Raji (cell line): Measurements from ENCODE around the gene CDH23.

ENCODE experiments used
- POLR2A ChIP-seq: IDR thresholded peaks from 2 replicates; pipeline ENCODE4 v1.6.1; 2011; ENCODE audit warnings: low read depth, low read length, control low read depth; ENCODE audit not compliant: insufficient read depth

The CDH23 gene

GRCh38 chr10:71849461-71849908 lies 452.8 kb downstream of the CDH23 start:
- no peak for TF ChIP-seq POLR2A

DNA sequence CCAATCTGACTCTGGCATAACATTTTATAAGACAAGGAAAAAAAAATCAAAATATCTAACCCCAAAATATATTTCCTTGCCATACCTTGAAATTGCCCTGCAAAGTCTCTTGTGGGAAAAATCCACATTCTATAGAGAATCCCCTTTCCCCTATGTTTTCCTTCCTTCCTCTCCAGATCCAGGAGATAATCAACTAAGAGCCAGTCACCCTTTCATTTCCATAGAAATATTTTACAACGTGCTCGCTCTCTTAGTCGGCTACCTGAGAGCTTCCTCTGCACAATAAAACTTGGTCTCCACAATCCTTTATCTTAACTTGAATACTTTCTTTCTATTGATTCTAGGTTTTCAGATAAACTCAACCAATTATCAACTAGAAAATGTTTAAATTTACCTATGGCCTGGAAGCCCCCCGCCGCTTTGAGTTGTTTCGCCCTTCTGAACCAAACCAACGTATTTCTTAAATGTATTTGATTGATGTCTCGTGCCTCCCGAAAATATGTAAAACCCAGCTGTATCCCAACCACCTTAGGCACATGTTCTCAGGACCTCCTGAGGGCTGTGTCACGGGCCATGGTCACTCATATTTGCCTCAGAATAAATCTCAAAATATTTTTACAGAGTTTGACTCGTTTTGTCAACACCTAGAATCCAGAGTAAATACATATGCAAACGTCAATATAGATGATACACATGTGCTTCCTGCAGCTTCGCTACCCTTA lies 453.5 kb downstream of the CDH23 start:
- no peak for TF ChIP-seq POLR2A

DNA sequence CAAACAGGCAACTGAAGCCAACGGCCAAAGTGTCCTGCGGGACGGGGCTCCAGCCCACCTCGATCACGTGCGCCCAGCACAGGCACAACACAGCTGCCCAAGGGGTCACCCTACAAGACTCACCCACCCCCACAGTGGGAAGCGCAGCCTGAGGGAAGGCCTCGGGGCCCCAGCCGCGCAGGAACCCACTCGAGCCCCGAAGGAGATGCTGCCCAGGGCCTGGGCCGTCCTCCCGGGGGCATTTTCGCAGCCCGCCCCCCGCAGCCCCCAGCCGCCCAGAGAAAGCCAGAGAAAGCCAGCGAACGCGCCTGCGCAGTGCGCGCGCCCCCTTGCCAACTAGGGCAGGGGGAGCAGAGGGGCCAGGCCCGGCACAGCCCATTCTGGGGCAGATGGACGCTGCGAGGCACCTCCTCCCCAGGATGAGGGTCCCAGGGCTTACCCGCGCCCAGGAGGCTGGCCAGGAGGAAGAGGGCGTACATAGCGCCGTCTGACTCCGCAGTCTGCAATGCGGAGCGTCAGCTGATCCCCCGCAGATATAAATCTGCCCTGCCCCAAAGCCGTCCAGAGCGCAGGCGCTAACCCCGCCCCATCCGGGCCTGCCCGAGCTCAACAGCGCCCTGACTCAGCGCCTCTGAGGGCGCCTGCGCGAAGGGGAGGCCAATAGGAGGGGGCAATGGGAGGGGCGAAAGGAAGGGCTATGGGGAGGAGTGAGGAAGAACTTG lies 454.2 kb downstream of the CDH23 start, which contains the start of gene PSAP:
TSS of gene PSAP (minus strand) at position 509 of the 722 bp plus-strand sequence. CDS start at position 479, 30 bp downstream.
- peak; percentile 98 for TF ChIP-seq POLR2A

DNA sequence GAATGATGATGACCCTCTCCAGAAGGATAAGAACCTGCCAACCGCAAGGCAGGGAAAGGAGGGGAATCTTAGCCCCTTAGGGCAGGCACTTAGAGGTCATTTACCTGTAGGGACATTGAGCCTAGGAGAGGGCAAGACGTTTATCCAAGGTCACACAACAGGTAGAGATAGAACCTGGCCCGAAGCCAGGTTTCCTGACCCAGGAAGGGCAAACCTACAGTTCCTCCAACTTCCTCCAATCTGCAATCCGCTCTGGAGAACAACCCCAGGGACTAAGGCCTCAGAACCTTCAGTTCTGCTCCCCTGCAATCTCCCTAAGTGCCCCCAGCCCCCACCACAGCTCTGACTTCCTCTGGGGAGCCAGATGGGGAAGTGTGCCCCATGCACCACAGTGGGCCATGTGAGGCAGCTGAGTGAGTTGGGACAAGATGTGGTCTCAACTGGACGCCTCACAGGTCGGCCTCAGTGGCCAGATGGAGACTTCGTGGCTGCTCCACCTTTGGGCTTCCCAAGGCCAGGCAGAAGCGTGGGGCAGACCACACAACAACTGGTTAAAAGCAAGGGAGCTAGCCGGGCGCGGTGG lies 455.7 kb downstream of the CDH23 start:
- TF ChIP-seq POLR2A: no peak

- TF ChIP-seq POLR2A: no peak
These were observed 457.3 kb downstream of the CDH23 start for GRCh38 chr10:71854031-71854430.

GRCh38 chr10:71856619-71857018 lies 459.9 kb downstream of the CDH23 start:
- no peak for TF ChIP-seq POLR2A

DNA sequence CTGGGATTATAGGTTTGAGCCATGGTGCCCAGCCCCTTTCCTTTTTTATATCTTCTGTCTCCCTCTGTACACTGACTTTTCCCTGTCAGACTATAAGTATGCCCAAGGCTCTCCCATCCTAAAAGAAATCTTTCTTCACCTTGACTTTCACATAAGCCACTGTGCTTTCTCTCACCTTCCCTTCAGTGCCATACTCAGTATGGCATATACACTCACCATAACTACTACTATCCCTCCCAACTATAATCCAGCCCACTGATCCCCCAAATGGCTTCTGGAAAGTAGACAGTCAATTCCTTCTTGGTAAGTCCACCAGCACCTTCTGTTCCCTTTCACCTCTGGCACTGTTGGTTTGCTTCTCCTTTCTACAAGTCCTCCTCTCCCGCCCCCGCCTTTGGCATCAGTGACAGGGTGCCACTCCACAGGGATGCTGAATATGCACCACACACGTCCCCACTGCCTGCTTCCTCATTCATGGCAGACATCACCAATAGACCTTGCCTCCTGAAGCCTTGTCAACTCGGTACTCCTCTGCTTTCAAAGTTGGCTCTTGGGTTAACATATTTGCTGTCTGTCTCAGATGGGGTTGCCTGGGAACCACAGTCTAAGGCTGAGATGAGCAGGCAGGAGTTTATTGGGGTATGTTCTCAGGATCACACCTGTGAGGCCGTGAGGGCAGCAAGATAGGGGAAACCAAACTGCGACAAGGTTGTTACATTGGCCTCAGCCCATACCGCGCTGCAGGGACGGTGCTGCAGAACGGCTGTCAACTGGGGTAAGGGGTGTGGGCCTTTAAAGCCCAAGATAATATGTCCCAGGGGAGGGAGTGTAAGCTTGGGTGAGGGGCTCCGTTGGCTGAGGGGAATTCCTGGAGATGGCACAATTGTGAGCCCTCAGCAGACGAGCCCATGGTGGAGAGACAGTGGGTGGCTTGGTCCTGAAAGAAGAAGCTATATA lies 461.5 kb downstream of the CDH23 start:
- no peak for TF ChIP-seq POLR2A

GRCh38 chr10:71860243-71861029 lies 463.7 kb downstream of the CDH23 start:
- no peak for TF ChIP-seq POLR2A

DNA sequence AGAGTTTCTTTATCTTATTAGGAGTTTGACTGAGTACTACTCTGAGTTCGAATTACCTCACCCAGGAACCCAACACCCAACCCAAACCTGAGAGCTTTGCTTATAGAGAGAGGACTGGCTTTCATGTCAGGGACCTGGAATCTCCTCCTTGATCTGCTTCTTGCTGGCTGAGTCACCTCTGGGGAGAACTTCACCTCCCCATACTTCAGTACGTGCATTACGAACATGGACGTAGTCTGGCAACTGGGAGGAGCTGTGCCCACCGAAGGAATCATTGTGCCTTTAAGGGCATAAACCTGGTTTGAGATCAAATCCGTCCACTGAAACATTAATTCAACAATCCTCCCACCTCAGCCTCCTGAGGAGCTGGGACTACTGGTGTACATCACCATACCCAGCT lies 466.5 kb downstream of the CDH23 start:
- TF ChIP-seq POLR2A: no peak

DNA sequence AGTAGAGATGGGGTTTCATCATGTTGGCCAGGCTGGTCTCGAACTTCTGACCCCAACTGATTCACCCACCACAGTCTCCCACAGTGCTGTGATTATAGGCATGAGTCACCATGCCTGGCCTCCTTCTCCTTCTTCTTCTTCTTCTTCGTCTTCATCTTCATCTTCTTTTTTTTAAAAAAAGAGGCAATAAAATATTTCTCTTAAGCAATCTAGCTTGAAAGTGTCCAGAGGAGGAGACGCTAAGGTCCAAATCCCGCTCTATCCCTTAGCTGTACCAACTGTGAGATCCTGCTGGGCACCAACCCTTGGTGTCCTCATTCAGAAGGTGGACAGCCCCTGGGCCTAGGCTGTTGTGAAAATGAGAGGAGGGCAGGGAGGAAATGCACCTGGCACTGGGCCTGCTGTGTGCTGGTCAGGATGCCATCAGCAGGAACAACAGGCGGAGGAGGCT lies 468.2 kb downstream of the CDH23 start:
- TF ChIP-seq POLR2A: no peak
